ENCODE data around the gene PASD1. TPM values are rescaled to one million over a fixed set of nuclear protein-coding genes. Genes with fewer than 3 reads are reported as not detected.

The PASD1 gene
- total RNA-seq, 1 experiment from 2014 or later = 0.12 TPM

Other genes with a start within 250 kb of the PASD1 start
- gene VMA21, start 166.5 kb upstream of the PASD1 start, total RNA-seq (2014; rRNA removed; shearing (Covaris generic)) = 126 and 147 TPM in 2 replicates
- not detected in 2 replicates for gene PRRG3, start 131.8 kb downstream of the PASD1 start, total RNA-seq (2014; rRNA removed; shearing (Covaris generic))
- 0.49 and 1.7 TPM in 2 replicates for gene FATE1, start 152.4 kb downstream of the PASD1 start, total RNA-seq (2014; rRNA removed; shearing (Covaris generic))
- not detected in 2 replicates for gene CNGA2, start 171.1 kb downstream of the PASD1 start, total RNA-seq (2014; rRNA removed; shearing (Covaris generic))